T-helper 17 cell (primary cell): ENCODE measurements around the gene ZNF619. TPM values are rescaled to one million over a fixed set of nuclear protein-coding genes. Genes with fewer than 3 reads are reported as not detected.

Experiments
- ATAC-seq: fragments of 150-1000 bp; cut with Tn5 transposase; 2 replicates; pipeline ENCODE4 v1.10.0; 2021; ENCODE audit warnings: mild to moderate bottlenecking, moderate library complexity
- DNase-seq, 3 donors: peaks; one replicate each; pipeline versions ENCODE4 v3.0.0 to v3.0.0-alpha.2; 2020 to 2021
- H3K9me3 ChIP-seq: one replicate; pipeline ENCODE4 v1.7.0; 2013; ENCODE audit warnings: low read length, mild to moderate bottlenecking; ENCODE audit not compliant: control insufficient read depth, poor library complexity, severe bottlenecking
- H3K27ac Mint-ChIP-seq: one replicate; pipeline ENCODE4 v1.8.0; 2022; ENCODE audit warnings: mild to moderate bottlenecking, moderate library complexity, mixed read lengths
- H3K27me3 Mint-ChIP-seq: one replicate; pipeline ENCODE4 v1.8.0; 2022; ENCODE audit warnings: mixed read lengths
- H3K36me3 Mint-ChIP-seq: one replicate; pipeline ENCODE4 v1.8.0; 2022; ENCODE audit warnings: low read depth, mixed read lengths
- H3K4me1 Mint-ChIP-seq: one replicate; pipeline ENCODE4 v1.8.0; 2022; ENCODE audit warnings: mild to moderate bottlenecking, mixed read lengths
- H3K4me3 Mint-ChIP-seq: one replicate; pipeline ENCODE4 v1.8.0; 2022; ENCODE audit warnings: mild to moderate bottlenecking, moderate library complexity, mixed read lengths
- total RNA-seq, 4 donors: library from RNA in 2 of 4; stranded (reverse) in 2 of 4; gene quantifications; one replicate each; pipeline ENCODE4 v1.2.3 and lab custom pipeline; 2022 to 2026

ZNF619 gene
- total RNA-seq (1 to 10 TPM; 5.0 to 8.4 TPM), total RNA-seq (lab: John Stamatoyannopoulos, UW) (12.4 to 17.4 reads per million in 2 donors)

GRCh38 chr3:40476478-40477470 is at the start of gene ZNF619:
Gene ZNF619, plus strand, starts transcription at chr3:40477122. Its CDS starts 858 bp downstream, at chr3:40477980.
- no peaks in the 10 kb centered on the region for H3K9me3 ChIP-seq
- peak within 1 kb of the TSS; percentile 90 for H3K4me3 Mint-ChIP-seq
- no peaks in the 10 kb centered on the region for H3K27me3 Mint-ChIP-seq
- ATAC-seq (peak; percentile 92), DNase-seq (peak; percentile 36 to 38 (median 38))
- H3K4me1 Mint-ChIP-seq, result peaks cover 28% of the 10 kb centered on the region
- H3K27ac Mint-ChIP-seq, result peak within 1 kb of the TSS; percentile 98
- peaks cover 2% of the 10 kb centered on the region for H3K36me3 Mint-ChIP-seq

- no peaks in the 10 kb centered on the region for H3K27me3 Mint-ChIP-seq
- H3K36me3 Mint-ChIP-seq, result peaks cover 13% of the 10 kb centered on the region
- ATAC-seq (no peak), DNase-seq (no peak)
- peaks cover 6% of the 10 kb centered on the region for H3K4me1 Mint-ChIP-seq
- no peak overlapping the region for H3K27ac Mint-ChIP-seq
- no peaks in the 10 kb centered on the region for H3K9me3 ChIP-seq
- H3K4me3 Mint-ChIP-seq, result no peak overlapping the region
Measured at GRCh38 chr3:40432793-40433192, 44.1 kb upstream of the ZNF619 start.

- H3K4me1 Mint-ChIP-seq, result peaks cover 6% of the 10 kb centered on the region
- no peaks in the 10 kb centered on the region for H3K27me3 Mint-ChIP-seq
- H3K4me3 Mint-ChIP-seq, result no peak overlapping the region
- ATAC-seq (no peak), DNase-seq (no peak)
- H3K27ac Mint-ChIP-seq, result no peak overlapping the region
- H3K9me3 ChIP-seq, result no peaks in the 10 kb centered on the region
- peaks cover 7% of the 10 kb centered on the region for H3K36me3 Mint-ChIP-seq
Measured at GRCh38 chr3:40437889-40438288, 39.0 kb upstream of the ZNF619 start.

- no peaks in the 10 kb centered on the region for H3K9me3 ChIP-seq
- Mint-ChIP-seq H3K4me3 (no peak overlapping the region), H3K36me3 (peaks cover 9% of the 10 kb centered on the region), H3K4me1 (peaks cover 2% of the 10 kb centered on the region), H3K27me3 (no peaks in the 10 kb centered on the region), H3K27ac (no peak overlapping the region)
- DNase-seq, result no peak
- no peak for ATAC-seq
Measured at GRCh38 chr3:40445062-40445461, 31.9 kb upstream of the ZNF619 start.

GRCh38 chr3:40445880-40446279 is 31.0 kb upstream of the ZNF619 start:
- Mint-ChIP-seq H3K4me3 (no peak overlapping the region), H3K36me3 (peaks cover 12% of the 10 kb centered on the region), H3K27me3 (no peaks in the 10 kb centered on the region), H3K27ac (peak overlapping the region; percentile 84), H3K4me1 (peaks cover 4% of the 10 kb centered on the region)
- no peaks in the 10 kb centered on the region for H3K9me3 ChIP-seq
- ATAC-seq (no peak), DNase-seq (no peak)

- Mint-ChIP-seq H3K4me3 (no peak overlapping the region), H3K27me3 (no peaks in the 10 kb centered on the region), H3K4me1 (peaks cover 15% of the 10 kb centered on the region), H3K27ac (no peak overlapping the region), H3K36me3 (peaks cover 12% of the 10 kb centered on the region)
- ATAC-seq (no peak), DNase-seq (no peak)
- no peaks in the 10 kb centered on the region for H3K9me3 ChIP-seq
Measured at GRCh38 chr3:40450438-40450837, 26.5 kb upstream of the ZNF619 start.

GRCh38 chr3:40451551-40451950 is 25.4 kb upstream of the ZNF619 start:
- H3K4me1 Mint-ChIP-seq, result peaks cover 15% of the 10 kb centered on the region
- ATAC-seq, result no peak
- H3K27ac Mint-ChIP-seq, result peak overlapping the region; percentile 97
- no peak for DNase-seq
- peaks cover 6% of the 10 kb centered on the region for H3K36me3 Mint-ChIP-seq
- H3K9me3 ChIP-seq, result no peaks in the 10 kb centered on the region
- H3K27me3 Mint-ChIP-seq, result no peaks in the 10 kb centered on the region
- H3K4me3 Mint-ChIP-seq, result no peak overlapping the region

GRCh38 chr3:40452057-40452456 is 24.9 kb upstream of the ZNF619 start:
- no peaks in the 10 kb centered on the region for H3K9me3 ChIP-seq
- no peak for DNase-seq
- Mint-ChIP-seq H3K4me1 (peaks cover 20% of the 10 kb centered on the region), H3K27me3 (no peaks in the 10 kb centered on the region), H3K36me3 (peaks cover 8% of the 10 kb centered on the region), H3K27ac (peak overlapping the region; percentile 97), H3K4me3 (peak overlapping the region; percentile 94)
- no peak for ATAC-seq

- DNase-seq, result no peak
- H3K36me3 Mint-ChIP-seq, result peaks cover 8% of the 10 kb centered on the region
- peak overlapping the region; percentile 97 for H3K27ac Mint-ChIP-seq
- H3K4me3 Mint-ChIP-seq, result peak overlapping the region; percentile 94
- no peaks in the 10 kb centered on the region for H3K9me3 ChIP-seq
- no peak for ATAC-seq
- H3K4me1 Mint-ChIP-seq, result peaks cover 20% of the 10 kb centered on the region
- H3K27me3 Mint-ChIP-seq, result no peaks in the 10 kb centered on the region
Measured at GRCh38 chr3:40452562-40452875, 24.4 kb upstream of the ZNF619 start.

GRCh38 chr3:40452876-40453730 is 23.8 kb upstream of the ZNF619 start:
- H3K27ac Mint-ChIP-seq, result peak overlapping the region; percentile 97
- DNase-seq, result peak; percentile 88 to 94 (median 91)
- peaks cover 8% of the 10 kb centered on the region for H3K36me3 Mint-ChIP-seq
- H3K4me1 Mint-ChIP-seq, result peaks cover 26% of the 10 kb centered on the region
- H3K9me3 ChIP-seq, result no peaks in the 10 kb centered on the region
- H3K4me3 Mint-ChIP-seq, result peak overlapping the region; percentile 94
- no peaks in the 10 kb centered on the region for H3K27me3 Mint-ChIP-seq
- peak; percentile 92 for ATAC-seq

GRCh38 chr3:40453933-40454332 is 23.0 kb upstream of the ZNF619 start:
- H3K9me3 ChIP-seq, result no peaks in the 10 kb centered on the region
- H3K4me3 Mint-ChIP-seq, result peak overlapping the region; percentile 94
- DNase-seq, result no peak
- H3K4me1 Mint-ChIP-seq, result peaks cover 31% of the 10 kb centered on the region
- H3K27me3 Mint-ChIP-seq, result no peaks in the 10 kb centered on the region
- H3K27ac Mint-ChIP-seq, result peak overlapping the region; percentile 97
- ATAC-seq, result no peak
- peaks cover 8% of the 10 kb centered on the region for H3K36me3 Mint-ChIP-seq

GRCh38 chr3:40455328-40455727 is 21.6 kb upstream of the ZNF619 start:
- H3K36me3 Mint-ChIP-seq, result peaks cover 3% of the 10 kb centered on the region
- no peaks in the 10 kb centered on the region for H3K27me3 Mint-ChIP-seq
- no peak for DNase-seq
- H3K27ac Mint-ChIP-seq, result peak overlapping the region; percentile 39
- no peak overlapping the region for H3K4me3 Mint-ChIP-seq
- no peak for ATAC-seq
- peaks cover 31% of the 10 kb centered on the region for H3K4me1 Mint-ChIP-seq
- H3K9me3 ChIP-seq, result no peaks in the 10 kb centered on the region

- peaks cover 31% of the 10 kb centered on the region for H3K4me1 Mint-ChIP-seq
- no peaks in the 10 kb centered on the region for H3K9me3 ChIP-seq
- no peaks in the 10 kb centered on the region for H3K27me3 Mint-ChIP-seq
- peak overlapping the region; percentile 89 for H3K4me3 Mint-ChIP-seq
- peaks cover 2% of the 10 kb centered on the region for H3K36me3 Mint-ChIP-seq
- ATAC-seq (no peak), DNase-seq (no peak)
- peak overlapping the region; percentile 95 for H3K27ac Mint-ChIP-seq
Measured at GRCh38 chr3:40456279-40456939, 20.5 kb upstream of the ZNF619 start.
